ENCODE data around the gene AURKAIP1.

The AURKAIP1 gene

GRCh38 chr1:1333551-1334241, 41.3 kb downstream of the AURKAIP1 start:
- no peak for DNase-seq (ENCODE audit: low read depth, low spot score)

- DNase-seq (ENCODE audit: low read depth, low spot score) = no peak
Observed at GRCh38 chr1:1332774-1333480, 42.1 kb downstream of the AURKAIP1 start.

GRCh38 chr1:1332031-1332755, 42.8 kb downstream of the AURKAIP1 start:
- DNase-seq (ENCODE audit: low read depth, low spot score) = no peak

DNA sequence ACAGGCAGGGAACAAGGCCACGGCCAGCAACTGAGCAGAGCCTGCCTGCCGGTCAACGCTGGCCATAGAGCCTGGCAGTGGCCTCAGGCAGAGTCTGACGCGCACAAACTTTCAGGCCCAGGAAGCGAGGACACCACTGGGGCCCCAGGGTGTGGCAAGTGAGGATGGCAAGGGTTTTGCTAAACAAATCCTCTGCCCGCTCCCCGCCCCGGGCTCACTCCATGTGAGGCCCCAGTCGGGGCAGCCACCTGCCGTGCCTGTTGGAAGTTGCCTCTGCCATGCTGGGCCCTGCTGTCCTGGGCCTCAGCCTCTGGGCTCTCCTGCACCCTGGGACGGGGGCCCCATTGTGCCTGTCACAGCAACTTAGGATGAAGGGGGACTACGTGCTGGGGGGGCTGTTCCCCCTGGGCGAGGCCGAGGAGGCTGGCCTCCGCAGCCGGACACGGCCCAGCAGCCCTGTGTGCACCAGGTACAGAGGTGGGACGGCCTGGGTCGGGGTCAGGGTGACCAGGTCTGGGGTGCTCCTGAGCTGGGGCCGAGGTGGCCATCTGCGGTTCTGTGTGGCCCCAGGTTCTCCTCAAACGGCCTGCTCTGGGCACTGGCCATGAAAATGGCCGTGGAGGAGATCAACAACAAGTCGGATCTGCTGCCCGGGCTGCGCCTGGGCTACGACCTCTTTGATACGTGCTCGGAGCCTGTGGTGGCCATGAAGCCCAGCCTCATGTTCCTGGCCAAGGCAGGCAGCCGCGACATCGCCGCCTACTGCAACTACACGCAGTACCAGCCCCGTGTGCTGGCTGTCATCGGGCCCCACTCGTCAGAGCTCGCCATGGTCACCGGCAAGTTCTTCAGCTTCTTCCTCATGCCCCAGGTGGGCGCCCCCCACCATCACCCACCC, 43.7 kb downstream of the AURKAIP1 start, which contains the start of gene TAS1R3:
TSS of gene TAS1R3 (plus strand) at position 213 of the 898 bp plus-strand sequence. CDS start at position 279, 66 bp downstream.
- no peak for DNase-seq (ENCODE audit: low read depth, low spot score)

DNA sequence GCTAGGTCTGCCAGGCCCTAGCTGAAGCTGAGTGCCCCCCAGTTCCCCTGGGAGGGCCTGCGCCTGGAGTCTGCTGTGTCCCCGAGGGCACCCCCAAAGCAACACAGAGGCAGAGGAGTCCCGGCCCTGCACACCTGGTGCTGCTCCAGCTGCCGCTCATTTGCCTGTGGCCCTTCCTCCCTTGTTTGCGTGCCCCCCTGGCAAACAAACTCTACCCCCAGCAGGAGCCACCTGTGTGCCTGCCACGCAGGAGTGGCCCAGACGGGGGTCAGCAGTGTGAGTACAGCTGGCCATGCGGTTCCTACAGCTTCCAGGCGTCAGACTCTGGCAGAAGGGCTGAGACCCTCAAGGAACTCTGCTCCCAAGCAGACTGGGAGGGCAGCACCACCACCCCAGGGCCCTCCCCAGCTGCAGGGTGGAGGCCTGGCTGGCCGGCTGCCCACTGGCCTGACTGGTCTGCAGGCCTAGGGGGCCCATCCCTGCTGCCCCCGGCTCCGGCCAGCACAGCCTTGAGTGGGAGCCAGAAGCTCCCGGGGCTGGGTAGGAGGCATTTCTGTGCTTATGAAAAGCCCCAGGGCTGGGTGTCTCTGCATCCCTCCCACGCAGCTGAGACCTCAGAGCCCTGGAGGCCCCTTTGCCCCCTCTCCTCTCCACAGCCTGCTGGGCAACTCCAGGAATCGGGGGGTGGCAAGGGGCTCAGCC, 44.5 kb downstream of the AURKAIP1 start:
- no peak for DNase-seq (ENCODE audit: low read depth, low spot score)

GRCh38 chr1:1329304-1330210, 45.5 kb downstream of the AURKAIP1 start:
- DNase-seq (ENCODE audit: low read depth, low spot score) = no peak

GRCh38 chr1:1328254-1328653, 46.8 kb downstream of the AURKAIP1 start:
- DNase-seq (ENCODE audit: low read depth, low spot score) = no peak

DNA sequence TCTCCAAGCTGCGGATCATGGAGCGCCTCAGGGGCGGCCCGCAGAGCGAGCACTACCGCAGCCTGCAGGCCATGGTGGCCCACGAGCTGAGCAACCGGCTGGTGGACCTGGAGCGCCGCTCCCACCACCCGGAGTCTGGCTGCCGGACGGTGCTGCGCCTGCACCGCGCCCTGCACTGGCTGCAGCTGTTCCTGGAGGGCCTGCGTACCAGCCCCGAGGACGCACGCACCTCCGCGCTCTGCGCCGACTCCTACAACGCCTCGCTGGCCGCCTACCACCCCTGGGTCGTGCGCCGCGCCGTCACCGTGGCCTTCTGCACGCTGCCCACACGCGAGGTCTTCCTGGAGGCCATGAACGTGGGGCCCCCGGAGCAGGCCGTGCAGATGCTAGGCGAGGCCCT, 47.7 kb downstream of the AURKAIP1 start:
- DNase-seq (ENCODE audit: low read depth, low spot score) = no peak

DNA sequence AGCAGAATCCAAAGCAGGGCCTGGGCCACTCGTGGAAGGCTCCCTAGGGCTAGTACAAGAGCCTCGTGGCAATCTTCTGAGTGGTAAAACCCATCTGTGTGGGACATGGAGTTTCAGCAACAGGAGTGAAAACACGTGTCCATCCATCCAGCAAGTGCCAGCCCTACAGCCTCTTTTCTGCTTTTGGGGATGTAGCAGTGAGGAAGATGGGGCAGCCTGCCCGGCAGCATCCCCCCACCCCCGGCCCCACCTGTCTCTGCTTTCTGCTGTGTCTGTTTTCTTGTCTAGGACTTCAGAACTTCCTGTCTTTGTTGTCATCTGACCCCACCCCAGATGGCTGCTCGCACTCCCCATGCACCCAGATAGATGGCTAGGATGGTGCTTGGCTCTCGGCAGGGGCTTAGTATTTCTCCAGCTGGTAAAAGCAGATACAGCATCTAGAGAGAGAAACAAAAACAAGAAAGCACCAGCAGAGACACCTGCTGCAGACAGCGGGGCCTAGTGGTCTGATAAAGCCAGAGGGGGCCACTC, 48.9 kb downstream of the AURKAIP1 start:
- DNase-seq (ENCODE audit: low read depth, low spot score) = no peak

GRCh38 chr1:1325288-1326074, 49.5 kb downstream of the AURKAIP1 start:
- DNase-seq (ENCODE audit: low read depth, low spot score) = no peak

DNA sequence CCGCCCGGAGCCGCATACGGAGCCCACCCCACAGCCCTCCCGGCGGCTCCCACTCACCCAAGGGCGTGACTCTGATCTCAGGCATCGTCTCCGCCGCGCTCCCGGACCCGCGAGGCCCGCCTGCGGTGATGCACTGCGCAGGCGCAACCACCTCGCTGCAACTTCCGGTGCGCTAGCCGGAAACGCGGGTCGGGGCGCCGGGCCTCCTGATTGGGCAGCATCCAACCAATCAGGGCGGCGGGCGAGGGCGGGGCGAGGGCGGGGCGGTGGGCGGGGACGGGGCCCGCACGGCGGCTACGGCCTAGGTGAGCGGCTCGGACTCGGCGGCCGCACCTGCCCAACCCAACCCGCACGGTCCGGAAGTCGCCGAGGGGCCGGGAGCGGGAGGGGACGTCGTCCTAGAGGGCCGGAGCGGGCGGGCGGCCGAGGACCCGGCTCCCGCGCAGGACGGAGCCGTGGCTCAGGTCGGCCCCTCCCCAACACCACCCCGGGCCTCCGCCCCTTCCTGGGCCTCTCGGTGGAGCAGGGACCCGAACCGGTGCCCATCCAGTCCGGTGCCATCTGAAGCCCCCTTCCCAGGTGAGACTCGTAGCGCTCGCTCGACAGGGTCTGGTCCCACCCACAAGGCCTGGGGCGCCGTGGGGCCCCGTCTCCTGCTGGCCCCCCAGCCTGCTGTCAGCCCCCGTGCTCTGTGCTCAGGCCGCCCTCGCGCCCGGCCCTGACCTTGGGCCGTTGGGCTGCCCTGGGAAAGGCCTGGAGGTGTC, 50.3 kb downstream of the AURKAIP1 start, which contains the start of the genes CPTP and INTS11:
TSS of gene CPTP (plus strand) at position 279 of the 764 bp plus-strand sequence. CDS start 2,109 bp downstream, outside the sequence.
TSS of gene INTS11 (minus strand) at position 137 of the 764 bp plus-strand sequence. CDS start at position 85, 52 bp downstream.
- DNase-seq (ENCODE audit: low read depth, low spot score) = peak; percentile 95

DNA sequence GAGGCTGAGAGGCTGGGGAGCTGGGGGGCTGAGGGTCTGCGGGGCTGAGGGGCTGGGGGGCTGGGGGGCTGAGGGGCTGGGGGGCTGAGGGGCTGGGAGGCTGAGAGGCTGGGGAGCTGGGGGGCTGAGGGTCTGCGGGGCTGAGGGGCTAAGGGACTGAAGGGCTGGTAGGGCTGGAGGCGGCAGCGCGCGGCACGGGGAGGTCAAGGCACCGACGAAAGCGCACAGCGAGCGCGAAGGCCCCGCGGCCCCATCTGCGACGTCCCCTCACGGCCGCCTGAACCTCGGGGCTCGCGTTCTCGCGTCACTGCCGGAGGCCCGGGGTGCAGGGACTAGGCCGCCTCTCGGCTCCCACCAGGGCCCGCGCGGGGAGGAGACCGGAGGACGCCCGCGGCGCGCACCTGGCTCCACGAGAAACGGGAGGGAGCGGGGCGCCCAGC, 50.9 kb downstream of the AURKAIP1 start:
- no peak for DNase-seq (ENCODE audit: low read depth, low spot score)
